DMS153 (cell line): ENCODE measurements around the gene DHDH.

Experiments used
- DNase-seq: peaks from one replicate; lab custom pipeline; 2025; lab: John Stamatoyannopoulos, UW

DHDH gene

GRCh38 chr19:48992581-48993174 lies 59.2 kb downstream of the DHDH start:
- DNase-seq = no peak

- DNase-seq = peak; percentile 98
These were observed 59.9 kb downstream of the DHDH start, which contains the start of the genes GYS1 and RUVBL2 for GRCh38 chr19:48993175-48994034. Gene GYS1, minus strand, starts transcription at chr19:48993309. Its CDS starts 197 bp downstream, at chr19:48993112. Gene RUVBL2, plus strand, starts transcription at chr19:48993887. Its CDS starts 25 bp downstream, at chr19:48993912.

- no peak for DNase-seq
These were observed 60.5 kb downstream of the DHDH start for GRCh38 chr19:48994035-48994386.
